Astrocyte (in vitro differentiated cells and primary cell): ENCODE measurements around the gene HDAC6.

ENCODE experiments used
- EZH2 ChIP-seq: IDR thresholded peaks from 2 replicates; pipeline ENCODE4 v1.6.1; 2012; ENCODE audit warnings: mild to moderate bottlenecking, low read length, inconsistent platforms; ENCODE audit not compliant: insufficient read depth
- TF ChIP-seq, protein P1 (sequence below): IDR thresholded peaks from 2 replicates; pipeline ENCODE4 v1.5.1; 2011; ENCODE audit warnings: low read depth, mild to moderate bottlenecking, inconsistent platforms, low read length, moderate library complexity; ENCODE audit not compliant: insufficient read depth

DNA sequence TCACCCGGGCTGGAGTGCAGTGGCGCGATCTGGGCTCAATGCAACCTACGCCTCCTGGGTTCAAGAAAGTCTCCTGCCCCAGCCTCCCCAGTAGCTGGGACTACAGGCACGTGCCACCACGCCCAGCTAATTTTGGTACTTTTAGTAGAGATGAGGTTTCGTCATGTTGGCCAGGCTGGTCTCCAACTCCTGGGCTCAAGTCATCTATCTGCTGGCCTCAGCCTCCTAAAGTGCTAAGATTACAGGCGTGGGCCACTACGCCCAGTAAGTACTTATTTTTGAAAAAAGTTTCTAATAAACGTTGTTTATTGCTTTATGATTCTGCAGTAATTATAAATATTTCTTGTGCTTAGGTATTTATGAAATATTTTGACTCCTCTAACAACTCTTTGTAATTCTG, 37.8 kb downstream of the HDAC6 start:
- TF ChIP-seq, protein P1, sequence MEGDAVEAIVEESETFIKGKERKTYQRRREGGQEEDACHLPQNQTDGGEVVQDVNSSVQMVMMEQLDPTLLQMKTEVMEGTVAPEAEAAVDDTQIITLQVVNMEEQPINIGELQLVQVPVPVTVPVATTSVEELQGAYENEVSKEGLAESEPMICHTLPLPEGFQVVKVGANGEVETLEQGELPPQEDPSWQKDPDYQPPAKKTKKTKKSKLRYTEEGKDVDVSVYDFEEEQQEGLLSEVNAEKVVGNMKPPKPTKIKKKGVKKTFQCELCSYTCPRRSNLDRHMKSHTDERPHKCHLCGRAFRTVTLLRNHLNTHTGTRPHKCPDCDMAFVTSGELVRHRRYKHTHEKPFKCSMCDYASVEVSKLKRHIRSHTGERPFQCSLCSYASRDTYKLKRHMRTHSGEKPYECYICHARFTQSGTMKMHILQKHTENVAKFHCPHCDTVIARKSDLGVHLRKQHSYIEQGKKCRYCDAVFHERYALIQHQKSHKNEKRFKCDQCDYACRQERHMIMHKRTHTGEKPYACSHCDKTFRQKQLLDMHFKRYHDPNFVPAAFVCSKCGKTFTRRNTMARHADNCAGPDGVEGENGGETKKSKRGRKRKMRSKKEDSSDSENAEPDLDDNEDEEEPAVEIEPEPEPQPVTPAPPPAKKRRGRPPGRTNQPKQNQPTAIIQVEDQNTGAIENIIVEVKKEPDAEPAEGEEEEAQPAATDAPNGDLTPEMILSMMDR = no peak
- no peak for TF ChIP-seq EZH2
